Amniotic stem cell (primary cell): ENCODE measurements around the gene DIP2C.
"Not testable (repeated sequence)": the region's sequence is repeated elsewhere in the genome, so short reads cannot be mapped to it uniquely, and the experiment has no call there.

ENCODE experiments used
- DNase-seq: peaks from one replicate; lab custom pipeline; 2025; lab: John Stamatoyannopoulos, UW

Gene DIP2C

DNA sequence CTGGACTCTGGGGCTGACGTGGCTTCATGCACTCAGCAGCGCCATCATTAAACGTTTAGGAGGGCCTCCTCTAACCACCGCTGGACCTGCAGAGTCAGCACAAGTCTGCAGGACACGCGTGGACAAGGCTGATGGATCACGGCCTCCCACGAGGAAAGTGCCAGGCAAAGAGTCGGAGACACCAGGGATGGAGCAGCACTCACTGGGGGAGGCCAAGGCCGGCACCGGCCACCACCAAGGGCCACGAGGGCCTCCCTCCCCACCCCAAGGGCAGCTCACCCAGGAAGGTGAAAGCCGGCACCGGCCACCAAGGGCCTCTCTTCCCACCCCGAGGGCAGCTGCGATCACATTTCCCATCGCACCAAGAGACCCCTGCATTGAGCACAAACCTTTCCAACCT lies 91.5 kb downstream of the DIP2C start:
- DNase-seq = no peak

DNA sequence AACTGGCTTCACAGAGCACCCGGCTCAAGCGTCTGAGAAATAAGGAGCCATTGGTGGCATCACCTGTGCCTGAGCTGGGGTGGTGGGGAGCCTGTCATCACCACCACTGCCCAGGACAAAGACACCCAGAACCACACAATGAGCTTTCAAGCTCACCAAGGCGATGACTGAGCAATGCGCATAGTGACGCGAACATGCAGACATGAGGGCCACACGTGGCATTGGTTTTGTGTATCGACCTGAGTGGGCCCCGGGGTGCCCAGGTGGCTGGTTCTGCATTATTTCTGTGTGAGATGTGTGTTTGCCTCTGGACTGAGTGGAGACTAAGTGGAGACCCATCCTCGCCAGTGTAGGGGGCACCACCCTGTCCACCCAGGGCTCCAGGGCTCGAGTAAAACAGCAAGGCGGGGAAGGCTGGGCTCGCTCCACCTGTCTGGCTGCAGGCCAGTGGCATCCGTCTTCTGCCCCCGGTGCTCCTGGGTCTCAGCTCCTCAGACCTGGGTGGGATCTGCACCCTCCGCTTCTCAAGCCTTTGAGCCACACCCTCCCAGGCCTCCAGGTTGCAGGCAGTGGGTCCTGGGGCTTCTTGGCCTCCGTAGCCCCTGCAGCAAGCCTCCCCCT lies 92.6 kb downstream of the DIP2C start:
- no peak for DNase-seq

DNA sequence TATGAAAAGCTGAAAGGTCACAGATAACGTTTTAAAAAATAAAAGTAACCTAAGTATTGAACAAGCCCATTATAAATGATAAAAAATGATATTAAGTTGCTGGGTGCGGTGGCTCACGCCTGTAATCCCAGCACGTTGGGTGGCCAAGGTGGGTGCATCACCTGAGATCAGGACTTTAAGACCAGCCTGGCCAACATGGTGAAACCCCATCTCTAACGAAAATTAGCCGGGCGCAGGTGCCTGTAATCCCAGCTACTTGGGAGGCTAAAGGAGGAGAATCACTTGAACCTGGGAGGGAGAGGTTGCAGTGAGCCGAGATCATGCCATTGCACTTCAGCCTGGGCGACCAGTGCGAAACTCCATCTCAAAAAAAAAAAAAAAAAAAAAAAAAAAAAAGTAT lies 93.3 kb downstream of the DIP2C start:
- not testable (repeated sequence) for DNase-seq

DNA sequence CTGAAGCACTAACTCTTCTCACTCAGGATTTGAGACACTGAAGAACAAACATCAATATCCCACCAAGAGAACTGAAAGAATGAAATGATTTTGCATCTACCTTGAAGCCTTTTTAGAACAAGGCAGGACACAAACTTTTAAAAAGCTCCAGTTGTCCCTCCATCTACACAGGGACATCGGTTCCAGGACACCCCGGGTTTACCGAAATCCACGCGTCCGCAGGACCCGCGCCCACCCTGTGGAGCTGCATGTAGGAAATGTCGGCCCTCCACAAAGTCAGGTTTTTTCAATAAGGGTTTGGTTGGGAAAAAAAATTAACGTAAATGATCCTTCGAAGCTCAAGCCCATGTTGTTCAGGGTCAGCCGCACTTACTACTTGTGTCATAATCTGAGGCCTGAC lies 94.0 kb downstream of the DIP2C start:
- no peak for DNase-seq

DNA sequence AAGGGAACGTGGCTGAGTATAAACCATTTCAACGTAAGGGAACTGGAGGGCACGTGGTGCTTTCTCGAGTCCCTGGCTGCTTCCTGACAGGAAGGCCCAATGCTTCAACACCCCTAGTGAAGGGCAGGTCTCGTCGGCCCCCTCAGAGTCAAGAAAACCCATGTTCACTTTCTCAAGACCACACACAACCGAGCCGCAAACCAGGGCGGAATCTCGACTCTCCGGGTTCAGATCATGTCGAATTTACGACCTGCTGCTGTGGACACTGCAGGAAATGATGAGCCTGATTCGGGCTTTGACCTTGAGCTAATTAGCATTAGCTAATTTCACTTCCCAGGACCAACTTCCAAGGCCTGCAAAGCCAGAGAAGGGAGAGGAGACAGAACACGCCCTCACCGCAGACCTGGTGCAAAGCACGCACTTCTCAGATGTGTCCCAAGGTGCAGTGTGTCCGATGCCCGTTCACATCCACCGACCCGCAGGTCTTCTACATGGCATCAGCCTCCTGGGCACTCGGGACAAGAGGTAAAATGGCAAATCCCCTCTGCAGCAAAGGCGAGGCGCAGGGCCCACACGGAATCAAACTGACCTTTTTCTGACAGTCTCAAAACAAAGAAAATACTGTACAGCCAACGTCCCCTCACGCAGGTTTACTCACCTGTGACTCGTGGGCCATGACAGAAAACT lies 94.7 kb downstream of the DIP2C start:
- DNase-seq = no peak

DNA sequence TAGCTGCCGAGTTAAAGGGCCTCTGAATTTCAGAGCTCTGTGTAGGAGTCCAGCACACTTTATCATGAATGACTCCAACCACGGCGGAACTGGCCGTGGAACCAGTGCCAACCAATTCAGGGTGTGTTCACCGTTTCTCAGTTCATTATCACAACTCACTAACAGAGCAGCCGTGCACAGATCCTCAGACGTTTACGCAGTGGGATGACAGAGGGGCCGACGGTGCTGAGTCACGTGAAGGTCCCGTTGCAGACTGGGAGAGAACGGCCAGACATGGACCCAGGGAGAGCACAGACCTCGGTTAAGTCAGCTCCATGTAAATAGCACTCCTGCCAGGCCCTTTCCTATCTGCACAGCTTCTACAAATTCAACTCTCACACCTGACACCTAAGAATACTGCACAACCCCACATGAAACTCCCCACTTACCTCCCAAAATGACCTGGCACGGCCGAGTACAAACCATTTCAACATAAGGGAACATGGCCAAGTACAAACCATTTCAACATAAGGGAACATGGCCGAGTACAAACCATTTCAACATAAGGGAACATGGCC lies 95.5 kb downstream of the DIP2C start:
- DNase-seq = no peak

DNA sequence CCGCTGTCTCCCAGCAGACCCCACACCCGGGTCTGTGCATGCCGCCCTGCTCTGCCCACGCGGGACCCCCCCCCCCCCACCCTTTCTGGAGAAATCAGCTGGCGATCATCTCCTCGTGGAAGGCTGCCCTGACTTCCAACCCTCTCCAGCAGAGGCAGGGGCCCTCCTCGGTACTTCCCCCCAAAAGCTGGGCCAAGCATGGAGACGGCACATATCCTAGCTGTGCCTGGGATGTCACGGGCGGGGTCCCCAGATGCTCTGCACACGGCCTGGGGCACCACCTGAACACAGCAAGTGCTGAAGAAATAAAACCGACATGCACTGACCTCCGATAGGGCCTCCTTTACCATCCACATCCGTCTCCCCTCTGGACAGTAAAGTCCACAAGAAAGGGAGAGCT lies 96.0 kb downstream of the DIP2C start:
- no peak for DNase-seq

DNA sequence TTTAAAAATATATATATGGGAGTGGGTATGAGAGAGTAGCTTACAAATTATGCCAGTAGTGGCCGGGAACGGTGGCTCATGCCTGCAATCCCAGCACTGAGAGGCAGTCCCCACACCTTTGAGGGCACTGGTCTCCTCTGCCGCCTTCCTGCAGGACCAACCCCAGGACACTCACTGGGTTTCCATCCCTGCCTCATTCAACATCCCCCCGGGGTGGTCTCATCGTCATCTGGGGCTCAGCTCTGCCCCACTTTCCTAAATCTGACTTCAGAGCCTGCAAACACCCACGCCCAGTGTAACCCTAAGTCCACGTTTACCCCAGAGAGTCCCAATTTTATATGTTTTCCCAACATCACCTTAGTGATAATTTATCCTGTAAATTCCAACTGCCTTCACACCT lies 96.5 kb downstream of the DIP2C start:
- no peak for DNase-seq

DNA sequence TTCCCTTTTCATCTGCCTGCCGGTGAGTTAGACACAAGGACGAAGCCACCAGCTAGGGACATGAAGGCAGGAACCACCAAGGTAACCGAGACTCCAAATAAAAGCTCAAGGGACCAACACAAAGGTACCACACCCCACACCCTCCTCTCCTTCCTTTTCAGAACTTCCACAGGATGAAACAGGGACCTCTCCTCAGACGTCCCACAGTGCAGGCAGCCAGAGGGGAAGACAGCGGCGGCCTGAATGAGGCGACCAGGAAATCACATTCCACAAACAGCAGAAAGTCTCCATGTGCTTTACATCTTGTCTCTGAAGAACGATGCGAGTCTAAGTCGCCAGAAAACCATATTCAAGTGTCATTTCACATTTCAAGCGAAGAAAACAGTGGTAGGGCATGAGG lies 97.8 kb downstream of the DIP2C start:
- DNase-seq = no peak

DNA sequence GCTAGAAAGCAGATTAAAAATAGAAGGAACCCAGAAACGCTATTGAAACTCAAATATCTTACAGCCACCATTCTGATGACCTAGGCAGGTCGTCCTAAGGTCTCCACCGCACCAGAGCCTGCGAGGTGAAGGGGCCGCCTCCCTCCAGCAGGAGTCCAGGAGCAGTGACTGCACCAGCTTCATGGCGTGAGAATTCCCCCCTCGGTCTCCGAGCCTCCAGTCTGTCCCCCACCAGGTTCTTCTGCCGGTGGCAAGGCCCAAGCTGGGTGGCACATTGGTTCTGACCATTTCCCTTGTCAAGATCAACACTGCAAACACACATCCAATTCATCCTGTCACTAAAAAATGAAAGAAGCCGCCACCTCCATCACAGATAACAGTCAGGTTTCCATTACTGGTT lies 98.7 kb downstream of the DIP2C start:
- DNase-seq = no peak

DNA sequence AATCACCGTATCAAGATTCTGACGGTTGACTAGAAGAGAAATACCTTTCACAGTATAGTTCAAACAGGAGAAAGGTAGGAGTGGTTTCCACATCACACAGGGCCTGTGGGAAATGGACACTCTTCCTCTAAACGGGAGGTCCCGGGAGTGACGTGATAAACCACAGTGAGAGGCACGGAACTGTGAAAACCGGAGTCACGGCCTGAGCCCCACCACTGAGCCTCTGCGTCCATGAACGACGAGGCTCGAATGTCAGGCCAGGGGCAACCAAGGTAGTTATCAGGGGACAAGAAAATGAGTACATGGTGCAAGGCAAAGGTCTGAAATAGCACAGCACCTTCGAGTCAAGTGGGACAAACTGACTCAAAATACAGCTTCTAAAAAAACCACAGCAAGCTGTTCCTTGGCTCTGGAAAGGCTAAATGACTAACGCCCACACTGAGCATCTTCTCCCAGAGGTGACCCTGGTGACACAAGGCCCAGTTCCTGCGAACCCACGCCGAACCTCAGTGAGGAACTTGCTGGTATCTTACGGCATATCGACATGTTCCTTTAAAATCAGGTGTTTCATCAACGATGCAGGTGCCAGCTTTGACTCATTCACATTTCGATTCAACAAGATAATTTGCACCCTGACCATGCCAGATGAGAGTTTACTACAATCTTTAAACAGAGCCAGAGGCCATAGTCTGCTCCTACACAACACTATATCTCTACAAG lies 99.3 kb downstream of the DIP2C start:
- DNase-seq = no peak

DNA sequence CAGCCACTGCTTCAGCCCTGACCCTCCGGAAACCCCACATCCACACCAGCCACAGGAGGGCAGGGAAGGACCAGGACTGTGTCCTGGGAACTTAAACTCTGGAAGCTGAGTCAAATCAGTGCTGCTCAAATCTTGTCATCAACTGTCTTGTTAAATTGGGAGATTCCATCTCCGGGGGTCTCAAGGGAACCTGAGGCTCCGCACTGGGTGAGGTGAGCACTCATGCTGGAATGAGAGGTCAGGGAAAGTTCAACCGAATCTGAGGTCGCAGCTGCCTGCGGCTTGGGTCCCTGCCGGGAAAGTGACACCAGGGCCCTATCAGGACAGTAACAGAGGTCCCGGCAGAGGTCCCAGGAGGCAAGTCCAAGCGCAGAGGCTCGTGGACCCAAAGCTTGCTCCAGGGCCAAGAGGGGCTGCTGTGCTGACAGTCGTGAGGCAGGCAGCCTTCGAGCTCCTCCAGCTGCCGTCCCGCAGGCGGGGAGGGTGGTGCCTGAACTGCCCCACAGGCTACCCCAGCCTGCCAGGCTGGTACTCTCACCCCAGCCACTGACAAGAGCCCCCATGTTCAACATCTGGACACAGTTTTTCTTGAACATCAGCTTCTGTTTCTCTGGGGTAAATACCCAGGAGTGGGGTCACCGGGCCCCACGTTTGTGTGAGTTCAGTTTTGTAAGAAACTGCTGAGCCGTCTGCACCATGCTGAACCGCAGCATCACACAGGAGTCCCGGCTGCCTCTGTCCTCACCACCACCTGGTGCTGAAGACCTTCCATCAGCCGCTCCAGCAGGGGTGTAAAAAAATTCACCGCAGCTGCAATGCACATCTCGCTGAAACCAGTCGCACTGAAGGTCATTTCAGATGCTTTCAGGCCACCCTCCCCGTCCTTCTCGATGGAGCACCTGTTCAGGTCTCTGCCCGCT lies 101.0 kb downstream of the DIP2C start:
- DNase-seq = no peak

DNA sequence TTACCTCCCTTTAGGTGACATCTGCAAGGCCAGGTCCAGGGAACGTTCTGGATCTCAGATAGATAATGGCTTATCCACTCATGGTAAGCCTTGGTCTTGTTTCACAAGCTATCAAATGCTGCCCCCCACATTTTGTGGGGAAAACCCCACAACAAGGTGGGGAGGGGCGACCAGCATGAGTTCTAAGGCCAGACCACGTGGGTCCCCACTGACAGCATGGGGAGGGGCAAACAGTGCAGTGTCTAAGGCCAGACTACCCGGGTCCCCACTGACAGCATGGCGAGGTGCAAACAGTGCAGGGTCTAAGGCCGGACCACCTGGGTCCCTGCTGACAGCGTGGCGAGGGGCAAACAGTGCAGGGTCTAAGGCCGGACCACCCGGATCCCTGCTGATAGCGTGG lies 102.8 kb downstream of the DIP2C start:
- no peak for DNase-seq

DNA sequence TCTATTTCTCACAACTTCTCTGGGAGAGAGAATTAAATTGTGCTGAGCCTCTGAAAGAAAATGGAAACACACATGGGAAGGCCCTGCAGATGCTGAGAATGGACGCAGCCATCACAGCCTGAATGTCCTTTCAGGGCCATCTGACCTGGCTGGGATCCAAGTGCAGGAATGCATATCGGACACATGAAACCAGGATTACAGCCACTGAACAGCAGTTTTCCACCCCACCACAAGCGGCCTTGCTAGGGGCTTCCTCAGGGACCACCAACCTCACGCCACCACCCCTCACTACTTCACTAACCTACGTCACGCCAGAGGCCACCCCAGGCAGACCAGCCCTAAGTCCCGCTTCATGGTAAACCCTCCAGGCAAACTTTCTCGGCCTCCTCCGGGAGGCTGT lies 103.3 kb downstream of the DIP2C start:
- no peak for DNase-seq

DNA sequence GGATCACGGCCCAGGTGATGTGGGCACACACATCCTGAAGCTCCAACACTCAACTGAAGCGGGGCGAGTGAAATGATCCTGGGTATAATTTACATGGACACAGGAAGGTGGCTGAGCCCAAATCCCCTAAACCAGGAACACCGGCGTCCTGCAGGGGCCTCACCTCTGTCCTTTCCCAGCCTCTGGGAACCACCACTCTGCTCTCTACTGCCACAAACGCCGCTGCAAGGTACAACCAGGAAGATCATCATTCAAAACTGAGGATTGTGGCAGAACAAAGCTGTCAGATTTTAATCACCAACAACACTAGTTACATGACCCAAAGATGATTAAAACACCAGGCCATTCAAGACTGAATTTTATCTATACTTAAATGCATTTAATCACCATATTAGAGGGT lies 104.0 kb downstream of the DIP2C start:
- no peak for DNase-seq

DNA sequence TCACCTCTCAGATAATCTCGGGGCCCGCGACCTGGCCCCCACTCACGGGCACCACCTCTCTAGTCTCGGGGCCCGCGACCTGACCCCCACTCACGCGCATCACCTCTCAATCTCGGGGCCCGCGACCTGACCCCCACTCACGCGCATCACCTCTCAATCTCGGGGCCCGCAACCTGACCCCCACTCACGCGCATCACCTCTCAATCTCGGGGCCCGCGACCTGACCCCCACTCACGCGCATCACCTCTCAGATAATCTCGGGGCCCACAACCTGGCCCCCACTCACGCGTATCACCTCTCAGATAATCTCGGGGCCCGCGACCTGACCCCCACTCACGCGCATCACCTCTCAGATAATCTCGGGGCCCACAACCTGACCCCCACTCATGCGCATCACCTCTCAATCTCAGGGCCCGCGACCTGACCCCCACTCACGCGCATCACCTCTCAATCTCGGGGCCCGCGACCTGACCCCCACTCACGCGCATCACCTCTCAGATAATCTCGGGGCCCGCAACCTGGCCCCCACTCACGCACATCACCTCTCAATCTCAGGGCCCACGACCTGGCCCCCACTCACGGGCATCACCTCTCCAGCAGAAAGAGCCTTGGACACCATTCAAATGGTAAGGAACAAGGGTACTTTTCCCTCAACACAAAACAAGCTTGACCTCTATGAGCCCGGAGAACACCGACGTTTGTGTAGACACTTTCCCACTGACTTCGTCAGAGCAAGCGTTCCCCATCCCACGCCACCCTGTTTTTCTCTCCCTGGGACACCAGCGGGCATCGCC lies 104.8 kb downstream of the DIP2C start:
- not testable (repeated sequence) for DNase-seq

DNA sequence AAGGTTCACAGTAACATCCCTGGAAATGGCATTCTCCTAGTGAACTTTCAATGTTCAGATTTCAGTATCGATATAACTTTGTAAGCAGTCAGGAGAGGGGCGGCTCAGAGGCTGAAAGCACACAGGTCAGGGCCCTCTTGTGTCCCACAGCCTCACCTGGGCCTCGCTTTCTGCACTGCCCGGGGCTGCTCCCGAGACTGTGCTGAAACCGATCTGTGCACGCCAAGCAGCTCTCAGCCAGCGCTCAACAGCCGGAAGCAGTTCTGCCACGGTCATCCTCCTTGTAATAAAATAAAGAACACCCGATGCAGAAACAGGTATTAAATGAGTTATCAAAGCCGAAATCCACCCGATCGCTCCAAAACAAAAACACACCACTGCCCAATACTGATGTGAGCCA lies 106.0 kb downstream of the DIP2C start:
- DNase-seq = no peak

DNA sequence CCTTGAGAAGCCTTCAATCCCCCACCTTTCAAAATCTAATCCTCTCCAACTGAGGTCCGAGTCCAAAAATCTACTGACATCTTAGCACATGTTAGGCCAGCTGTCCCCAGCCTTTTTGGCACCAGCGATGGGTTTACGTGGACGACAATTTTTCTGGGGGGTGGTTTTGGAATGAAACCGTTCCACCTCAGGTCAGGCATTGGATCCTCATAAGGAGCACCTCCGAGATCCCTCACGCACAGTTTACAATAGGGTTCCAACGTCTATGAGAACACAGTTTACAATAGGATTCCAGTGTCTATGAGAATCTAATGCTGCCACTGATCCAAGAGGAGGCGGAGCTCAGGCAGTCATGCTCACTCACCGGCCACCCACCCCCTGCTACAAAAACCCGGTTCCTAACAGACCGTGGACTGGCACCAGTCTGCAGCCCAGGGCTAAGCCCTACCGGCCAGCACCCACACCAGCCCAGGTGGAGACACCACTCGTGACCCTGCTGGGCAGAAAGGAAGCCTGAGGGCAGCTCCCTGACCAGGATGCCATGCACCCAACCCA lies 107.6 kb downstream of the DIP2C start:
- no peak for DNase-seq

DNA sequence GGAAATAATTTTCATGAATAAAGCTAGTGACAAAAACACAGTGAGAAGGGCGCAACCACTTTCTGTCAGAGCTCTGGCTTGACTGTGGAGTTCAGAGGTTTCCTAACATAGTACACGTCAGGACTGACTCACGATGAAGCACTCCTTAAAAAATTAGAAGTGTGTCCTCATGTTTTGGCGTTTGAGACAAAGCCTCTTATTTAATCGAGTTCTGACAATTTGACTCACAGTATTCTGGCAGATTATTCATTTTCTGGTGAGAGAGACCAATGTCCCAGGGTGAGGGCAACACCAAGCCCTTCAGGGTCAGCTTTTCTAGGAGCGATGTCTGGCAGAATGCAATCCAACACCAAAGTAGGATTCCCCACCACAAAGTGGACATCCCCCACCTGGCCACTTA lies 108.7 kb downstream of the DIP2C start:
- peak; percentile 45 for DNase-seq

DNA sequence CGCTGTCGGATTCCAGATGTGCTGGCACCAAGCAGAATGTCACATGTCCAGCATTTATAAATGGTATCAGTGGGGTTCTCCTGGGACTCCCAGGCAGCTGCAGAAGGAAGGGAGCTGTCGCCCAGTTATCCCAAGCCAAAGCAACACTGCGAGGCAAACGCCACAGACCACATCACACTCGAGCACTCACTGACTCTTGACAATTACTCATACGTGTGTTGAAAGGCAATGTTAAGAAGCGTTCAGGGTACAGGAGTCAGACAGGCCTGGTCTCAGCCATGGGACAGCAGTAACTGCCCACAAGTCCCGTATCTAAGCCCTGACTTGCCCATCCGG lies 113.4 kb downstream of the DIP2C start:
- no peak for DNase-seq
